Activated T-cell treated with anti-CD3 and anti-CD28 coated beads, Interleukin-2, amount 50 U/mL, for 72 hours (primary cell): Measurements from ENCODE around the gene CIAO2B. TPM values are rescaled to one million over a fixed set of nuclear protein-coding genes. Genes with fewer than 3 reads are reported as not detected.
A peak's percentile ranks its signal among the peaks of the same experiment; 100 is the strongest.
"Not testable (repeated sequence)": the region's sequence is repeated elsewhere in the genome, so short reads cannot be mapped to it uniquely, and the experiment has no call there.

Source experiments
- ATAC-seq, 2 donors: fragments of 150-1000 bp; cut with Tn5 transposase; replicated peaks in 1 of 2; 2 replicates each; pipeline ENCODE4 v1.10.0; 2021; ENCODE audit warnings: moderate library complexity in 2 of 2, mild to moderate bottlenecking in 1 of 2
- DNase-seq, 2 donors: peaks; one replicate each; pipeline ENCODE4 v3.0.0; 2021 to 2022; ENCODE audit warnings: mixed read lengths in 1 of 2
- H3K27ac Mint-ChIP-seq: one replicate; pipeline ENCODE4 v1.8.0; 2022; ENCODE audit warnings: mild to moderate bottlenecking, moderate library complexity, mixed read lengths
- H3K27me3 Mint-ChIP-seq: one replicate; pipeline ENCODE4 v1.8.0; 2022; ENCODE audit warnings: low read depth, mixed read lengths
- H3K36me3 Mint-ChIP-seq, 2 donors: one replicate each; pipeline ENCODE4 v1.8.0; 2022; ENCODE audit warnings: mixed read lengths in 2 of 2, mild to moderate bottlenecking in 1 of 2; ENCODE audit not compliant: insufficient read depth in 2 of 2
- H3K4me1 Mint-ChIP-seq: one replicate; pipeline ENCODE4 v1.8.0; 2022; ENCODE audit warnings: low read depth, mixed read lengths
- H3K4me3 Mint-ChIP-seq, 2 donors: one replicate each; pipeline ENCODE4 v1.8.0; 2022; ENCODE audit warnings: mild to moderate bottlenecking in 2 of 2, mixed read lengths in 2 of 2, moderate library complexity in 2 of 2
- H3K9me3 Mint-ChIP-seq, 2 donors: one replicate each; pipeline ENCODE4 v1.8.0; 2022; ENCODE audit warnings: mixed read lengths in 2 of 2
- total RNA-seq, 2 donors: library from RNA; stranded (reverse); gene quantifications; one replicate each; pipeline ENCODE4 v1.2.3, GENCODE V29; 2022

The CIAO2B gene
- total RNA-seq, 2 donors from 2014 or later: 145 to 167 TPM

DNA sequence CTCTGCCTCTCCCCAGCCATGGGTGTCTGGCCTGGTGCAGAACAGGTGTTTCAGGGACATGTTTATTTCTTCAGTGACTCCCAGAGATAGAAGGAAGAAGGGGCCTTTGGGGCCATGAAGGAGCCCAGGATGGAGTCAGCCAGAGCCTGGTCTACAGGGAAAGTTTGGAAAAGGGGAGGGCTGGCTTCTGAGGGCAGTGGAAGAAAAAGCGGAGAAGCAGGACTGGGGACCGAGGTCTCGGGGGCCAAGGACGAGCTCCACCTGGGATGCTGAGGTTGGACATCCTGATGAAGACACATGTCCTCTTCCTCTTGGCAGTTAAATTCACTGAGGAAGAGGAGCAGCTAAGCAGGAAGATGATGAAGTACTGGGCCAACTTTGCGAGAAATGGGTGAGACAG, 8.8 kb upstream of the CIAO2B start:
- no peak overlapping the region for H3K27ac Mint-ChIP-seq
- DNase-seq: no peak
- ATAC-seq: no peak
- H3K4me1 Mint-ChIP-seq: peaks cover 13% of the 10 kb centered on the region
- no peak overlapping the region for H3K4me3 Mint-ChIP-seq
- peaks cover 4% of the 10 kb centered on the region for H3K27me3 Mint-ChIP-seq
- no peaks in the 10 kb centered on the region for H3K9me3 Mint-ChIP-seq
- peaks cover 2 to 6% of the 10 kb centered on the region in 2 donors for H3K36me3 Mint-ChIP-seq

- DNase-seq: no peak
- Mint-ChIP-seq H3K36me3 (peaks cover 2 to 6% of the 10 kb centered on the region in 2 donors), H3K27ac (no peak overlapping the region), H3K27me3 (no peaks in the 10 kb centered on the region), H3K9me3 (no peaks in the 10 kb centered on the region), H3K4me3 (no peak overlapping the region), H3K4me1 (peaks cover 17% of the 10 kb centered on the region)
- no peak for ATAC-seq
Measured at GRCh38 chr16:66940236-66940635, 6.0 kb upstream of the CIAO2B start.

GRCh38 chr16:66939366-66939765, 5.2 kb upstream of the CIAO2B start:
- H3K4me3 Mint-ChIP-seq: no peak overlapping the region
- H3K9me3 Mint-ChIP-seq: no peaks in the 10 kb centered on the region
- ATAC-seq: no peak
- H3K27me3 Mint-ChIP-seq: no peaks in the 10 kb centered on the region
- no peak overlapping the region for H3K27ac Mint-ChIP-seq
- no peak for DNase-seq
- H3K36me3 Mint-ChIP-seq: peaks cover 2 to 6% of the 10 kb centered on the region in 2 donors
- peaks cover 20% of the 10 kb centered on the region for H3K4me1 Mint-ChIP-seq

GRCh38 chr16:66937725-66938337, 3.6 kb upstream of the CIAO2B start:
- ATAC-seq: no peak
- peaks cover 32% of the 10 kb centered on the region for H3K4me1 Mint-ChIP-seq
- no peak overlapping the region for H3K27ac Mint-ChIP-seq
- H3K36me3 Mint-ChIP-seq: peaks cover 9 to 18% of the 10 kb centered on the region in 2 donors
- no peak overlapping the region for H3K4me3 Mint-ChIP-seq
- no peaks in the 10 kb centered on the region for H3K27me3 Mint-ChIP-seq
- H3K9me3 Mint-ChIP-seq: no peaks in the 10 kb centered on the region
- DNase-seq: no peak

GRCh38 chr16:66936889-66937554, 2.8 kb upstream of the CIAO2B start:
- Mint-ChIP-seq H3K9me3 (no peaks in the 10 kb centered on the region), H3K27me3 (no peaks in the 10 kb centered on the region), H3K36me3 (peaks cover 9 to 19% of the 10 kb centered on the region in 2 donors), H3K4me1 (peaks cover 40% of the 10 kb centered on the region), H3K4me3 (peak overlapping the region; percentile 27 to 100), H3K27ac (no peak overlapping the region)
- no peak for ATAC-seq
- DNase-seq: no peak

- Mint-ChIP-seq H3K36me3 (peaks cover 9 to 17% of the 10 kb centered on the region in 2 donors), H3K27me3 (no peaks in the 10 kb centered on the region), H3K27ac (peak overlapping the region; percentile 59), H3K4me3 (peak overlapping the region; percentile 91 to 100), H3K9me3 (no peaks in the 10 kb centered on the region), H3K4me1 (peaks cover 45% of the 10 kb centered on the region)
- DNase-seq (no peak), ATAC-seq (no peak)
Measured at GRCh38 chr16:66936462-66936861, 2.3 kb upstream of the CIAO2B start.

DNA sequence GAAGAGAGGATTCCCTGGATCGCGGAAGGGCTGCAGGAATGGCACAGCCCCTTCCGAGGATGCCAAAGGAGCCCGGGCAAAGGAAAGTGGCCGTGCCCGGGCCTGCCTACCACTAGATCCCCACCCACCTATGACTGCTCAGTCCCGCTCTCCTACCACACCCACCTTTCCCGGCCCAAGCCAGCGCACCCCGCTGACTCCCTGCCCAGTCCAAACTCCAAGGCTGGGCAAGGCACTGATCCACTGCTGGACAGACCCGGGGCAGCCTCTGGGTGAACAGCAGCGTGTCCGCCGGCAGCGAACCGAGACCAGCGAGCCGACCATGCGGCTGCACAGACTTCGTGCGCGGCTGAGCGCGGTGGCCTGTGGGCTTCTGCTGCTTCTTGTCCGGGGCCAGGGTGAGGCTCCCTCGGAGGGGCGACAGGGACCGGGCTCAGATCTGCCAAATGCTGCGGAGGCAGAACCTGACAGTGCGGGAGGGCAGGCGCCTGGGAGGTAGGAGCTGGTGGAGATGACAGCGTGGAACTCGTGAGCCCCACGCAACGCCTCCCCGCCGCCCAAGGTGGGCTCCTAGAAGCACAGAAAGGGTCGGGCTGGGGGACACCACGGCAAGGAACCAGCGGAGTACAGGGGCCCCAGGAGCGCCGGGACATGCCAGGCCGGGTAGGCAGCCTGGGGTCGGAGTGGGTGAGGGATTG, 1.3 kb upstream of the CIAO2B start, which contains the start of gene CES2:
TSS of gene CES2 (plus strand) at position 203 of the 698 bp plus-strand sequence. CDS start at position 323, 120 bp downstream.
- no peak for ATAC-seq
- H3K27ac Mint-ChIP-seq: peak within 1 kb of the TSS; percentile 96
- DNase-seq: no peak
- peaks cover 45% of the 10 kb centered on the region for H3K4me1 Mint-ChIP-seq
- H3K36me3 Mint-ChIP-seq: peaks cover 9 to 17% of the 10 kb centered on the region in 2 donors
- H3K4me3 Mint-ChIP-seq: peak within 1 kb of the TSS; percentile 91 to 100
- no peaks in the 10 kb centered on the region for H3K9me3 Mint-ChIP-seq
- no peaks in the 10 kb centered on the region for H3K27me3 Mint-ChIP-seq

- Mint-ChIP-seq H3K4me1 (peaks cover 45% of the 10 kb centered on the region), H3K4me3 (peak overlapping the region; percentile 91 to 100), H3K36me3 (peaks cover 9 to 17% of the 10 kb centered on the region in 2 donors), H3K27ac (peak overlapping the region; percentile 96)
- H3K9me3 Mint-ChIP-seq, H3K27me3 Mint-ChIP-seq, DNase-seq, ATAC-seq: not testable (repeated sequence)
Measured at GRCh38 chr16:66934839-66935313, 674 bp upstream of the CIAO2B start.

- Mint-ChIP-seq H3K9me3 (no peaks in the 10 kb centered on the region), H3K27me3 (no peaks in the 10 kb centered on the region), H3K4me3 (peak overlapping the region; percentile 91 to 100), H3K4me1 (peaks cover 50% of the 10 kb centered on the region), H3K27ac (peak overlapping the region; percentile 96), H3K36me3 (peaks cover 9 to 17% of the 10 kb centered on the region in 2 donors)
- DNase-seq (peak; percentile 62 to 69), ATAC-seq (peak; percentile 77 to 78)
Measured at GRCh38 chr16:66933776-66934137, 445 bp downstream of the CIAO2B start.

DNA sequence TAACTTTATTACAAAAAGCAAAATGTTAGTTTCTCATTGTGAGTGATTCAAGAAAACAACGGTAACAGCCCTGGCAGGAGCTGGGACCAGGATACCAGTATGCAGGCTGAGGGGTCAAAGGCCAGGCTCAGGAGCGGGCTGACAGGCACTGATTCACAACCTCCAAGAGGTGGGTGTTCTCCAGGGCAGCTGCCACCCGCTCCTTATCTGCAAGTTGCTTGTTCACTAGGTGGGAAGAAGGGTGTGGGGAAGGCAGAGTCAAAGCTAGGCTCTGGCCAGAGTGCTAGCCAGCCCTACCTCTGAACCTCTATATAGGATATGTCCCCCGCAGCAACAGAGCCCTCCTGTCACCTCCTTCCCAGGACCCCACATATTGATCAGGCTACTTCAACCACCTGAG, 2.1 kb downstream of the CIAO2B start:
- no peaks in the 10 kb centered on the region for H3K9me3 Mint-ChIP-seq
- peaks cover 9 to 17% of the 10 kb centered on the region in 2 donors for H3K36me3 Mint-ChIP-seq
- H3K27ac Mint-ChIP-seq: peak overlapping the region; percentile 96
- no peak for DNase-seq
- peaks cover 61% of the 10 kb centered on the region for H3K4me1 Mint-ChIP-seq
- no peak for ATAC-seq
- peak overlapping the region; percentile 91 to 100 for H3K4me3 Mint-ChIP-seq
- no peaks in the 10 kb centered on the region for H3K27me3 Mint-ChIP-seq

DNA sequence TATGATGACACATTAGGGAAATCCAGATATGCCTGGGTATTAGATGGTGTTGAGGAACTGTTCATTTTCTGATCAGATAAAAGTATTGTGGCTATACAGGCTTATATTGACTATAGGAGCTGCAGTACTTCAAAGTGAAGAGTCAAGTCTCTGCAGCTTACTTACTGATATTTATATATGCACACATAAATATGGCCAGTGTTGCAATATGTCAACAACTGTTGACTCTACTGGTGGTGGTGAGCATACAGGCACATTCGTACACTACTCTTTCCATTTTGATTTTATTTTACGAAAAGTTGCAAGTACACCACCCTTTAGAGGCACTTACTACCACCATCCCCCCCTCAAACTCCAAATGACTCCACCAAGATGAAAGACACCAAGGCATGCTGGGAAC, 2.5 kb downstream of the CIAO2B start:
- H3K27ac Mint-ChIP-seq: peak overlapping the region; percentile 34
- no peaks in the 10 kb centered on the region for H3K27me3 Mint-ChIP-seq
- H3K4me3 Mint-ChIP-seq: peak overlapping the region in 1 of 2 donors; percentile 19
- peaks cover 59% of the 10 kb centered on the region for H3K4me1 Mint-ChIP-seq
- H3K9me3 Mint-ChIP-seq: no peaks in the 10 kb centered on the region
- H3K36me3 Mint-ChIP-seq: peaks cover 9 to 17% of the 10 kb centered on the region in 2 donors
- DNase-seq (no peak), ATAC-seq (no peak)

- H3K4me3 Mint-ChIP-seq: no peak overlapping the region
- peaks cover 7% of the 10 kb centered on the region for H3K27me3 Mint-ChIP-seq
- no peak for ATAC-seq
- H3K27ac Mint-ChIP-seq: no peak overlapping the region
- no peaks in the 10 kb centered on the region for H3K9me3 Mint-ChIP-seq
- DNase-seq: no peak
- peaks cover 49% of the 10 kb centered on the region for H3K4me1 Mint-ChIP-seq
- H3K36me3 Mint-ChIP-seq: peaks cover 9 to 17% of the 10 kb centered on the region in 2 donors
Measured at GRCh38 chr16:66930189-66930588, 4.0 kb downstream of the CIAO2B start.
